HepG2 (cell line): ENCODE data around the gene PRCD. TPM values are rescaled to one million over a fixed set of nuclear protein-coding genes. Genes with fewer than 3 reads are reported as not detected.

Experiments used
- IRF9 ChIP-seq: sonication (generic); formaldehyde crosslinking; IDR thresholded peaks from 2 replicates; pipeline ENCODE4 v1.8.0; 2022; ENCODE audit warnings: missing genetic modification reagents, mild to moderate bottlenecking, borderline replicate concordance
- PLSCR1 ChIP-seq: sonication (generic); formaldehyde crosslinking; IDR thresholded peaks from 2 replicates; pipeline ENCODE4 v1.5.0; 2020; ENCODE audit warnings: missing genetic modification reagents, mild to moderate bottlenecking, borderline replicate concordance
- RERE ChIP-seq: IDR thresholded peaks from 2 replicates; pipeline ENCODE4 v1.6.1; 2016; ENCODE audit warnings: low read depth, missing genetic modification reagents, missing compliant biosample characterization
- TCF12 ChIP-seq, 2 experiments: fragments of 450-650 bp in 1 of 2; sonication (generic) in 1 of 2; formaldehyde crosslinking in 1 of 2; IDR thresholded peaks; 2 replicates each; pipeline versions ENCODE4 v1.6.1 to v1.8.0; 2017 to 2022; ENCODE audit warnings: antibody characterized with exemption in 1 of 2, mild to moderate bottlenecking in 1 of 2, missing genetic modification reagents in 1 of 2, moderate library complexity in 1 of 2
- ZBTB10 ChIP-seq: sonication (generic); formaldehyde crosslinking; IDR thresholded peaks from 2 replicates; pipeline ENCODE4 v1.4.0; 2020; ENCODE audit warnings: missing genetic modification reagents, borderline replicate concordance
- ZNF20 ChIP-seq: sonication (generic); formaldehyde crosslinking; IDR thresholded peaks from 2 replicates; pipeline ENCODE4 v1.4.0; 2020; ENCODE audit warnings: mild to moderate bottlenecking, moderate library complexity, missing genetic modification reagents
- ZNF260 ChIP-seq: sonication (generic); formaldehyde crosslinking; IDR thresholded peaks from 2 replicates; pipeline ENCODE4 v1.4.0; 2020; ENCODE audit warnings: missing genetic modification reagents, low read depth, mild to moderate bottlenecking, borderline replicate concordance
- ZNF331 ChIP-seq: sonication (generic); formaldehyde crosslinking; IDR thresholded peaks from 2 replicates; pipeline ENCODE4 v1.4.0; 2020; ENCODE audit warnings: missing genetic modification reagents
- ZNF335 ChIP-seq: sonication (generic); formaldehyde crosslinking; IDR thresholded peaks from 2 replicates; pipeline ENCODE4 v1.4.0; 2020; ENCODE audit warnings: missing genetic modification reagents
- ZNF512 ChIP-seq: sonication (generic); formaldehyde crosslinking; IDR thresholded peaks from 2 replicates; pipeline ENCODE4 v1.4.0; 2020; ENCODE audit warnings: mild to moderate bottlenecking, missing genetic modification reagents
- ZNF691 ChIP-seq: sonication (generic); formaldehyde crosslinking; IDR thresholded peaks from 2 replicates; pipeline ENCODE4 v1.4.0; 2020; ENCODE audit warnings: missing genetic modification reagents, low read depth, mild to moderate bottlenecking, borderline replicate concordance
- ZNF891 ChIP-seq: sonication (generic); formaldehyde crosslinking; IDR thresholded peaks from 2 replicates; pipeline ENCODE4 v1.5.0; 2020; ENCODE audit warnings: mild to moderate bottlenecking, missing genetic modification reagents
- polyA plus RNA-seq, 8 experiments: library from polyadenylated mRNA; depleted of rRNA in 3 of 8; stranded (reverse) in 7 of 8; unstranded in 1 of 8; fragments of >200 nt; fragmentation: Illumina TruSeq in 4 of 8; extraction: Trizol in 4 of 8; gene quantifications; 2 replicates each; pipeline versions ENCODE4 v1.2.1 to v1.2.3, GENCODE V29; 2011 to 2016; ENCODE audit warnings: low read depth in 4 of 8, missing spikeins in 1 of 8, mixed read lengths in 1 of 8; ENCODE audit not compliant: insufficient read depth in 1 of 8
- total RNA-seq, 5 experiments: library from RNA; depleted of rRNA; stranded (reverse); fragments of >200 nt; fragmentation: Illumina TruSeq; extraction: Trizol; gene quantifications; 2 replicates each; pipeline ENCODE4 v1.2.3, GENCODE V29; 2016; ENCODE audit warnings: low read depth in 1 of 5

PRCD gene
- total and polyA plus RNA-seq, 2 of the 13 experiments (the other 11 are each of a cell fraction or from before 2014, with no cell fraction given) = 0.51 TPM; not detected in 1

- TF ChIP-seq ZNF20 (CRISPR knock-in tag) (no peak), ZNF335 (peak; percentile 93), ZNF260 (CRISPR knock-in tag) (no peak), ZNF512 (CRISPR knock-in tag) (no peak), ZNF891 (no peak), ZNF691 (peak; percentile 54; the same call in 1 of the 2 replicates), IRF9 (CRISPR knock-in tag) (peak; percentile 64; the same call in 1 of the 2 replicates), PLSCR1 (CRISPR knock-in tag) (no peak), ZBTB10 (CRISPR knock-in tag) (no peak), RERE (CRISPR knock-in tag) (no peak), ZNF331 (CRISPR knock-in tag) (no peak), TCF12 (IDR thresholded peaks at IDR 0.05) (no peak), TCF12 (CRISPR knock-in tag; IDR thresholded peaks at IDR 0.05) (0 out of 2 replicates have a peak, but pooled peaks have one; percentile 35)
Observed at GRCh38 chr17:76548378-76549214, 8.8 kb downstream of the PRCD start (continued).
